GM21528 (cell line): ENCODE results near the gene MGAT5B.

Source experiments
- ATAC-seq: cut with Tn5 transposase; IDR thresholded peaks from one replicate; pipeline ENCODE4 v1.9.1; 2021; ENCODE audit warnings: mild to moderate bottlenecking, moderate library complexity; ENCODE audit not compliant: unreplicated experiment, low FRiP score

The MGAT5B gene

GRCh38 chr17:76996741-76997694 lies 128.8 kb downstream of the MGAT5B start:
- no peak for ATAC-seq

GRCh38 chr17:76997981-76998531 lies 129.9 kb downstream of the MGAT5B start:
- no peak for ATAC-seq

GRCh38 chr17:76998839-76999238 lies 130.6 kb downstream of the MGAT5B start:
- ATAC-seq: no peak
